HEK293 (cell line): ENCODE data around the gene PDE4D.
A peak's percentile ranks its signal among the peaks of the same experiment; 100 is the strongest.

Source experiments
- CTCF ChIA-PET: fragments of 350-600 bp; formaldehyde crosslinking; extraction: SDS; loops from one replicate; lab custom pipeline; 2021; ENCODE audit warnings: antibody characterized with exemption; lab: Yijun Ruan, JAX
- POLR2A ChIA-PET: fragments of 300-600 bp; formaldehyde crosslinking; extraction: SDS; loops from one replicate; lab custom pipeline; 2020; ENCODE audit warnings: antibody characterized with exemption, inconsistent platforms; lab: Yijun Ruan, JAX
- H3K27ac ChIP-seq: fragments of 200-500 bp; sonication (Bioruptor generic); 2 replicates; pipeline ENCODE4 v1.5.1; 2014; ENCODE audit warnings: low read depth, low read length, control low read depth, inconsistent platforms; ENCODE audit errors: extremely low read depth
- H3K36me3 ChIP-seq, 2 experiments: fragments of 200-500 bp in 1 of 2; sonication (Bioruptor generic) in 1 of 2; 1 replicate in 1 of 2; 2 replicates in 1 of 2; pipeline ENCODE4 v1.5.1; 2014 to 2017; ENCODE audit warnings: inconsistent platforms in 2 of 2, low read length in 2 of 2; ENCODE audit not compliant: control insufficient read depth in 2 of 2, insufficient read depth in 1 of 2
- H3K4me1 ChIP-seq: fragments of 200-500 bp; sonication (Bioruptor generic); 2 replicates; pipeline ENCODE4 v1.5.1; 2014; ENCODE audit warnings: mild to moderate bottlenecking, low read length, inconsistent platforms; ENCODE audit not compliant: control insufficient read depth, insufficient read depth
- H3K4me3 ChIP-seq: 2 replicates; pipeline ENCODE4 v1.5.1; 2011; ENCODE audit warnings: low read depth, mild to moderate bottlenecking, control low read depth, low read length, moderate library complexity
- H3K9me3 ChIP-seq: fragments of 200-500 bp; sonication (Bioruptor generic); 2 replicates; pipeline ENCODE4 v1.5.1; 2014; ENCODE audit warnings: low read depth, low read length, inconsistent platforms; ENCODE audit not compliant: control insufficient read depth, insufficient read depth
- BCL11A ChIP-seq: fragments of 450-650 bp; formaldehyde crosslinking; IDR thresholded peaks from 2 replicates; pipeline ENCODE4 v1.5.1; 2016; ENCODE audit warnings: low read depth, missing biosample characterization, missing genetic modification characterization
- BCL11B ChIP-seq: fragments of 450-650 bp; formaldehyde crosslinking; IDR thresholded peaks from 2 replicates; pipeline ENCODE4 v1.5.1; 2016; ENCODE audit warnings: low read depth, missing biosample characterization, missing genetic modification characterization
- GFI1B ChIP-seq: fragments of 450-650 bp; formaldehyde crosslinking; IDR thresholded peaks from 2 replicates; pipeline ENCODE4 v1.5.1; 2016; ENCODE audit warnings: missing biosample characterization, missing genetic modification characterization
- PATZ1 ChIP-seq: fragments of 450-650 bp; formaldehyde crosslinking; IDR thresholded peaks from 2 replicates; pipeline ENCODE4 v1.5.1; 2016; ENCODE audit warnings: missing biosample characterization, missing genetic modification characterization
- RBAK ChIP-seq: fragments of 450-650 bp; formaldehyde crosslinking; IDR thresholded peaks from 2 replicates; pipeline ENCODE4 v1.5.1; 2016; ENCODE audit warnings: missing biosample characterization, missing genetic modification characterization
- WT1 ChIP-seq: fragments of 450-650 bp; formaldehyde crosslinking; IDR thresholded peaks from 2 replicates; pipeline ENCODE4 v1.5.1; 2016; ENCODE audit warnings: missing biosample characterization, missing genetic modification characterization
- ZBTB6 ChIP-seq: fragments of 450-650 bp; formaldehyde crosslinking; IDR thresholded peaks from 2 replicates; pipeline ENCODE4 v1.5.1; 2017; ENCODE audit warnings: missing biosample characterization, missing genetic modification characterization
- ZFP37 ChIP-seq: fragments of 450-650 bp; formaldehyde crosslinking; IDR thresholded peaks from 2 replicates; pipeline ENCODE4 v1.5.1; 2016; ENCODE audit warnings: missing biosample characterization, missing genetic modification characterization
- ZNF114 ChIP-seq: fragments of 450-650 bp; formaldehyde crosslinking; IDR thresholded peaks from 2 replicates; pipeline ENCODE4 v1.5.0; 2017; ENCODE audit warnings: missing biosample characterization, missing genetic modification characterization
- ZNF146 ChIP-seq: fragments of 450-650 bp; formaldehyde crosslinking; IDR thresholded peaks from 2 replicates; pipeline ENCODE4 v1.5.1; 2016; ENCODE audit warnings: missing biosample characterization, missing genetic modification characterization
- ZNF221 ChIP-seq: fragments of 450-650 bp; formaldehyde crosslinking; IDR thresholded peaks from 2 replicates; pipeline ENCODE4 v1.5.1; 2017; ENCODE audit warnings: missing biosample characterization, missing genetic modification characterization, borderline replicate concordance
- ZNF274 ChIP-seq, 2 experiments: fragments of 200-500 bp in 1 of 2; fragments of 450-650 bp in 1 of 2; sonication (Bioruptor generic) in 1 of 2; formaldehyde crosslinking in 1 of 2; IDR thresholded peaks; 2 replicates each; pipeline versions ENCODE4 v1.5.1 to v1.6.1; 2014 to 2016; ENCODE audit warnings: borderline replicate concordance in 1 of 2, inconsistent platforms in 1 of 2, low read length in 1 of 2, missing biosample characterization in 1 of 2, missing genetic modification characterization in 1 of 2
- ZNF311 ChIP-seq: fragments of 450-650 bp; formaldehyde crosslinking; IDR thresholded peaks from 2 replicates; pipeline ENCODE4 v1.5.1; 2017; ENCODE audit warnings: missing biosample characterization, missing genetic modification characterization, borderline replicate concordance
- ZNF350 ChIP-seq: fragments of 450-650 bp; formaldehyde crosslinking; IDR thresholded peaks from 2 replicates; pipeline ENCODE4 v1.5.0; 2017; ENCODE audit warnings: missing biosample characterization, mild to moderate bottlenecking, missing genetic modification characterization
- ZNF488 ChIP-seq: fragments of 450-650 bp; formaldehyde crosslinking; IDR thresholded peaks from 2 replicates; pipeline ENCODE4 v1.5.1; 2016; ENCODE audit warnings: missing biosample characterization, missing genetic modification characterization
- ZNF501 ChIP-seq: fragments of 450-650 bp; formaldehyde crosslinking; IDR thresholded peaks from 2 replicates; pipeline ENCODE4 v1.5.1; 2016; ENCODE audit warnings: missing biosample characterization, missing genetic modification characterization
- ZNF530 ChIP-seq: fragments of 450-650 bp; formaldehyde crosslinking; IDR thresholded peaks from 2 replicates; pipeline ENCODE4 v1.5.1; 2016; ENCODE audit warnings: low read depth, missing biosample characterization, missing genetic modification characterization
- ZNF560 ChIP-seq: fragments of 450-650 bp; formaldehyde crosslinking; IDR thresholded peaks from 2 replicates; pipeline ENCODE4 v1.5.1; 2017; ENCODE audit warnings: missing biosample characterization, missing genetic modification characterization, borderline replicate concordance
- ZNF580 ChIP-seq: fragments of 450-650 bp; formaldehyde crosslinking; IDR thresholded peaks from 2 replicates; pipeline ENCODE4 v1.5.1; 2016; ENCODE audit warnings: missing biosample characterization, missing genetic modification characterization
- ZNF624 ChIP-seq: fragments of 450-650 bp; formaldehyde crosslinking; IDR thresholded peaks from 2 replicates; pipeline ENCODE4 v1.5.1; 2017; ENCODE audit warnings: missing biosample characterization, missing genetic modification characterization
- ZNF629 ChIP-seq: fragments of 450-650 bp; formaldehyde crosslinking; IDR thresholded peaks from 2 replicates; pipeline ENCODE4 v1.5.1; 2017; ENCODE audit warnings: missing biosample characterization, missing genetic modification characterization
- ZNF776 ChIP-seq: fragments of 450-650 bp; formaldehyde crosslinking; IDR thresholded peaks from 2 replicates; pipeline ENCODE4 v1.5.0; 2017; ENCODE audit warnings: missing biosample characterization, missing genetic modification characterization, borderline replicate concordance
- ZSCAN16 ChIP-seq: fragments of 450-650 bp; formaldehyde crosslinking; IDR thresholded peaks from 2 replicates; pipeline ENCODE4 v1.5.1; 2016; ENCODE audit warnings: missing biosample characterization, missing genetic modification characterization
- ZSCAN23 ChIP-seq: fragments of 450-650 bp; formaldehyde crosslinking; IDR thresholded peaks from 2 replicates; pipeline ENCODE4 v1.5.1; 2016; ENCODE audit warnings: missing biosample characterization, missing genetic modification characterization

PDE4D gene

GRCh38 chr5:59251627-59252026 is 641.9 kb downstream of the PDE4D start:
- ChIA-PET POLR2A (no interaction called here), CTCF (interaction anchor here (1.1 kb wide), 1 partner anchor 14 kb away, joined by 3 read pairs; no protein-coding TSS in a partner anchor)
- Histone ChIP-seq H3K4me1 (peaks cover 19% of the 10 kb centered on the region), H3K27ac (no peak overlapping the region), H3K9me3 (no peaks in the 10 kb centered on the region), H3K36me3 (no peaks in the 10 kb centered on the region), H3K4me3 (no peak overlapping the region)
- no peak for TF ChIP-seq ZFP37 (tag by site-specific recombination)
- TF ChIP-seq ZNF580 (tag by site-specific recombination): peak; percentile 69
- peak; percentile 89 for TF ChIP-seq ZNF146 (tag by site-specific recombination)

- Histone ChIP-seq H3K4me1 (peaks cover 10% of the 10 kb centered on the region; the same call in 1 of the 2 replicates), H3K4me3 (no peak overlapping the region), H3K36me3 (no peaks in the 10 kb centered on the region)
- TF ChIP-seq ZNF488 (tag by site-specific recombination) (no peak), ZBTB6 (tag by site-specific recombination) (no peak), ZNF560 (tag by site-specific recombination) (no peak), ZNF274 (IDR thresholded peaks at IDR 0.05; ENCODE audit: low read length) (no peak), ZNF274 (tag by site-specific recombination; IDR thresholded peaks at IDR 0.05; ENCODE audit: borderline replicate concordance) (no peak), ZNF311 (tag by site-specific recombination) (no peak), ZSCAN16 (no peak), RBAK (no peak), ZNF629 (tag by site-specific recombination) (no peak), GFI1B (tag by site-specific recombination) (no peak), WT1 (tag by site-specific recombination) (no peak), ZNF221 (tag by site-specific recombination) (no peak)
- TF ChIP-seq, all 188 proteins: peak for 0
- ChIA-PET CTCF (interaction anchor here (1.1 kb wide), 1 partner anchor 17 kb away, joined by 6 read pairs; no protein-coding TSS in a partner anchor), POLR2A (no interaction called here)
- H3K27ac ChIP-seq: no peak overlapping the region
- no peaks in the 10 kb centered on the region for H3K9me3 ChIP-seq
Observed at GRCh38 chr5:59249726-59250125, 643.8 kb downstream of the PDE4D start.

GRCh38 chr5:59249160-59249559 is 644.4 kb downstream of the PDE4D start:
- Histone ChIP-seq H3K4me3 (no peak overlapping the region), H3K4me1 (peaks cover 10% of the 10 kb centered on the region; the same call in 1 of the 2 replicates), H3K36me3 (no peaks in the 10 kb centered on the region), H3K9me3 (no peaks in the 10 kb centered on the region), H3K27ac (no peak overlapping the region)
- no peak for TF ChIP-seq ZNF624 (tag by site-specific recombination)
- TF ChIP-seq ZNF350 (tag by site-specific recombination): no peak
- TF ChIP-seq ZNF530 (tag by site-specific recombination): no peak
- TF ChIP-seq ZSCAN23 (tag by site-specific recombination): no peak
- TF ChIP-seq BCL11B (tag by site-specific recombination): no peak
- no peak for TF ChIP-seq ZNF776 (tag by site-specific recombination)
- no peak for TF ChIP-seq BCL11A (tag by site-specific recombination)
- no peak for TF ChIP-seq PATZ1 (tag by site-specific recombination)
- TF ChIP-seq ZNF114 (tag by site-specific recombination): no peak
- no peak for TF ChIP-seq ZNF501 (tag by site-specific recombination)
- ChIA-PET CTCF (interaction anchor here (1.0 to 1.3 kb wide), 2 partner anchors 15 to 118 kb away, joined by 3 to 6 read pairs; no protein-coding TSS in a partner anchor), POLR2A (no interaction called here)
